Rectal smooth muscle tissue (tissue), 1 donor: ENCODE results near the gene ERBB4.

ENCODE experiments used
- H3K27ac ChIP-seq: one replicate; pipeline ENCODE4 v1.7.0; 2013; ENCODE audit warnings: low read depth, low read length, inconsistent platforms
- H3K27me3 ChIP-seq: one replicate; pipeline ENCODE4 v1.7.0; 2013; ENCODE audit warnings: low read length; ENCODE audit not compliant: control insufficient read depth, insufficient read depth
- H3K36me3 ChIP-seq: one replicate; pipeline ENCODE4 v1.7.0; 2013; ENCODE audit warnings: low read length; ENCODE audit not compliant: control insufficient read depth, insufficient read depth
- H3K4me1 ChIP-seq: one replicate; pipeline ENCODE4 v1.7.0; 2013; ENCODE audit warnings: low read length; ENCODE audit not compliant: control insufficient read depth, insufficient read depth
- H3K4me3 ChIP-seq: one replicate; pipeline ENCODE4 v1.7.0; 2013; ENCODE audit warnings: low read length
- H3K9ac ChIP-seq: one replicate; pipeline ENCODE4 v1.7.0; 2013; ENCODE audit warnings: low read length

ERBB4 gene

GRCh38 chr2:211854832-211855231 lies 683.8 kb downstream of the ERBB4 start:
- H3K36me3 ChIP-seq, result no peaks in the 10 kb centered on the region
- H3K4me3 ChIP-seq, result no peak overlapping the region
- H3K27ac ChIP-seq, result no peak overlapping the region
- no peaks in the 10 kb centered on the region for H3K4me1 ChIP-seq
- H3K9ac ChIP-seq, result no peak overlapping the region
- H3K27me3 ChIP-seq, result no peaks in the 10 kb centered on the region

DNA sequence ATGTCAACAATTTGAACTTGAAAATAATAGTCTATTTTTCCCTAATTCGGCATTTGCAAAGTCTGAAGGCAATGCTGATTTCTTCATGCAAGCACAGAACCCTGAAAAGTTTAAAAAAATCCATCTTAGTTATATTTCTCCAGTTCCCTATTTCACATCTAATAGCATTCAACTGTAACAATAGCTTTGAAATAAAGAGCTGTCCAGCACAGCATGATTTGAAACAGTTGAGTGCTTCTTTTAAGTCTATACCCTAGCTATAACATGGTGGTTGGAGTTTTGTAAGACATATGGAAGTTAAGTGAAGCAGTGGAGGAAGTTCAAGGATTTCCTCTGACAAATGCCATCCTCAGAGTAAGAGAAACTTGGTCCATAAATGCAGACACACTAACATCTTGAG lies 691.9 kb downstream of the ERBB4 start:
- no peaks in the 10 kb centered on the region for H3K36me3 ChIP-seq
- no peaks in the 10 kb centered on the region for H3K27me3 ChIP-seq
- H3K9ac ChIP-seq, result no peak overlapping the region
- H3K4me3 ChIP-seq, result no peak overlapping the region
- H3K27ac ChIP-seq, result no peak overlapping the region
- no peaks in the 10 kb centered on the region for H3K4me1 ChIP-seq

DNA sequence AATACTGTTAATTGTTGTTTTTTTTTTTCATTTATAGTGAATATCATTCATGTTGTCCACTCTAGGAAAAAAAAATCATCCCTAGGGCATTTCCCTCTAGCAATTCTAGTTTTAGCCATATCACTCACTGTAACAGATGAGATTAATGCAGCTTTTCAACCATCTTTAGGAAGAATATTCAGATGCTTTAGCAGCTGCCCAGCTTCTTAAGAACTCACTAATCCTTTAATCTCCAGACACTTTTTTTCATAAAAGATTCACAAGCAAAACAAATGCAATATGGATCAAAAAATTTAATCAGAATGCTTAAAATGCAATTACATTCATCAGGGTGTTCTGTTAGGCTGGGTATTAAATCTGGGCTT lies 692.6 kb downstream of the ERBB4 start:
- no peaks in the 10 kb centered on the region for H3K36me3 ChIP-seq
- no peaks in the 10 kb centered on the region for H3K4me1 ChIP-seq
- H3K27ac ChIP-seq, result no peak overlapping the region
- no peak overlapping the region for H3K9ac ChIP-seq
- H3K27me3 ChIP-seq, result no peaks in the 10 kb centered on the region
- no peak overlapping the region for H3K4me3 ChIP-seq

DNA sequence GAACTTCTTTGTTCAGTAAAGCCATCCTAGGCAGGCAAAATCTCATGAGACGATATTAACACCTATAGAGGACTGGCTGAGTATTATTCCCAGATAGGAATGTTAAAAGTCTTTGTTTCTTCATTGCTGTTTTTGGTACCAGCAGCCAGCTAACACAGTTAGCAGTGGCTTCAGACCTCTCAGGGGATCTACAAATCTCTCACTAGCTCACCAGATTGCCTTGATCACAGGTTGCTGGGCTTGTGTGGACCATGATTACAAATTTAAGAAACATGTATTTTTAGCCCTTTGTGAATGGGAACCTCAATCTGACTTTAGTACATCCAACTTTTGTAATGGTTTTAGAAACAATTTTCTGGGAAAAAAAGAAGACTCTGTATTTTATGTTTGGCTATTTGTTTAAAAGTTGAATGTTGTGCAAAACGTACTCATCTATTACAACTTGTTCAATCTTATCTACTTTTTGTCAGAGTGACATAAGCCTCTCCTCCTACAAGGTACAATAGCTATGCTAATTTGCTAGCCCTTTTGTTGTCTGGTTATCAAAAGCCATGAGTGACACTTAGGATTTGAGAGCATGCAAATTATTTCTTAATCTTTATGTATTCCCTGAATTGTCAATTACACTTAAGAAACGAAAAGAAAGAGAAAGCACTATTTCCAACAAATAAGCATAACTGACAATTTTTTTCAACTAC lies 693.1 kb downstream of the ERBB4 start:
- Histone ChIP-seq H3K4me1 (no peaks in the 10 kb centered on the region), H3K9ac (no peak overlapping the region), H3K27me3 (no peaks in the 10 kb centered on the region), H3K36me3 (no peaks in the 10 kb centered on the region), H3K27ac (no peak overlapping the region), H3K4me3 (no peak overlapping the region)

DNA sequence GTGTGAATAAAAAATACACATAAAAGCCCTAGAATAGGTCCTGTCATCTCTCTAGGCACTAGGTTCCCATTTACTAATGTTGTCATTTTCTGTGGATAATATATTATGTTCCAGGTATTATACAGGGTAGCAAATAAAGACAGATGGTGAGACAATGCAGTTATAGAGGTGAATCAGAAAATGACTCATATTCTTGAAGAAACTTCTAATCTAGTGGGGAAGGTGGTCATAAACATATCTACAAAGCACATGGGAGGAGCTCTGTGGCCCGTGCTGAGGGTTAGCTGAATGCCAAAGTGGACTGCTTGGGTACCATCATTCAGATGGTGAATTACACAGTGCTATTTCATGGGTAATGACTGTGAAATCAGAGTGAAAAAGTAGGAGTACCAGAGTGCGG lies 700.9 kb downstream of the ERBB4 start:
- Histone ChIP-seq H3K36me3 (no peaks in the 10 kb centered on the region), H3K9ac (no peak overlapping the region), H3K27ac (no peak overlapping the region), H3K27me3 (no peaks in the 10 kb centered on the region), H3K4me1 (no peaks in the 10 kb centered on the region), H3K4me3 (no peak overlapping the region)

DNA sequence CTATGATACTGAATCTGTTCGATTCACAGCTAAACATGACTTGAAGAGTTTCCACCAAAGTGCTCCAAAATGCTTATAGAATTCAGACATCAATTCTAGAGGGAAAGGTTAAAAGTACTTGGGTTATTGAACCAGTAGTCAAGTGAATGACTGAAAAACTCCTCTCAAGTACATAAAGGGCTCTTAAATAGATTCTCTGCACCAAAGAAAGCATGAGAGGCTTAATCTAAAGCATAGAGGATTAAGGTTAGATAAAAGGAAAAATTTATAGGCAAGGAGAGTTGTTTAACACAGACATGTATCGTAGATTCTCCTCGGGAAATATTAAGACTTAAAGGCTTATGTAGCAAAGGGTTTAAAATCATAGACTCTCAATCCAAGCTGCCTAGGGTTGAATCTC lies 701.4 kb downstream of the ERBB4 start:
- Histone ChIP-seq H3K27me3 (no peaks in the 10 kb centered on the region), H3K4me3 (no peak overlapping the region), H3K27ac (no peak overlapping the region), H3K9ac (no peak overlapping the region), H3K4me1 (no peaks in the 10 kb centered on the region), H3K36me3 (no peaks in the 10 kb centered on the region)

- Histone ChIP-seq H3K27me3 (no peaks in the 10 kb centered on the region), H3K4me1 (no peaks in the 10 kb centered on the region), H3K27ac (no peak overlapping the region), H3K9ac (no peak overlapping the region), H3K4me3 (no peak overlapping the region), H3K36me3 (no peaks in the 10 kb centered on the region)
Measured at GRCh38 chr2:211836409-211836808, 702.2 kb downstream of the ERBB4 start.

DNA sequence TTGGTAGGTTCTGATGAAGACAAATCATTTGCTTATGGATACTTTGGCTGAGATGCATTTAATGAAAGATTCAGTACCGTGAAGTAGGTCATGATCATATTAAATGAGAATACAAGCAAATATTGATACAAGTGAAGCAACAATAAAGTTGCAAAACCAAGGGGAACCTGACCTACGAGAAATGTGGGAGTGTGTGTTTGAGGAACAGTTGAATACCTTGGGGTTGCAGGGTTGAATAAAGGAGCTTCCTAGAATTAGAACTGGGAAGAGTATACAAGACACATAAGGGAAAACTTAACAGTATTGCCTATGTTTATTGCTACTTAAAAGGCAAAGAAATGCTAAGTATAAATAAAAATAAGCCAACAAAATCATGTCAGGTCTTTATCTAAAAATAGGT lies 702.9 kb downstream of the ERBB4 start:
- Histone ChIP-seq H3K27me3 (no peaks in the 10 kb centered on the region), H3K4me1 (no peaks in the 10 kb centered on the region), H3K9ac (no peak overlapping the region), H3K4me3 (no peak overlapping the region), H3K36me3 (no peaks in the 10 kb centered on the region), H3K27ac (no peak overlapping the region)

DNA sequence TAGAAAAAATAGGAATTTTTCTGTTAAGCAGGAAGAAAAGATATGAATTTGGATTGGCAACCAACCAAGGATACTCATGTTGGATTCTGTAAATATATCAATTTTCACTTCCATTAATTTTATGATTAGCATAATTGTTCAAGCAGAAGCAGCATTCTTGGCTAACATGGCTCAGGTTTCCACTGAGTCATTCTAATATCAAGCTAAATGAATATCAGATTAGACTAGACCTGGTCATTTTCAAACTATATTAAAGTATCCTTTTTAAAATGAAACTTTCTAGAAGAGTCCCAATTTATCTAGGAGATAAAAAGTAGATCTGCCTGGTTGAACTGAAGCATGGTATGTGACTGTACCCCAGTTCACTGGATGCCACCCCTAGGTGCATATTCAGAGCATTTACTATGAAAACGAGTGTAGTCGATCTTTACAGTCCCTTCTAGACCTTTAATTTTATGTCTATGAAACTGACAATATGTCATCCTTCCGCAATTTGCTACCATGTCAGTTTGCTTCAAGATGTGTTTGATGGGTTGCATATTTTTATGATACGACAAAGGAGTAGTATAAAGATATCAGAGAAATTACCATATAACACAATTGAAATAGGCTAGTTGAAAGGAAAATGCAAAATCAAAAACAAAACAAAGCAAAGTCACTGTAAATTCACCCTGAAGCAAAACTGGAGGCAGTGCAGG lies 704.9 kb downstream of the ERBB4 start:
- Histone ChIP-seq H3K36me3 (no peaks in the 10 kb centered on the region), H3K4me3 (no peak overlapping the region), H3K27ac (no peak overlapping the region), H3K4me1 (no peaks in the 10 kb centered on the region), H3K9ac (no peak overlapping the region), H3K27me3 (no peaks in the 10 kb centered on the region)

DNA sequence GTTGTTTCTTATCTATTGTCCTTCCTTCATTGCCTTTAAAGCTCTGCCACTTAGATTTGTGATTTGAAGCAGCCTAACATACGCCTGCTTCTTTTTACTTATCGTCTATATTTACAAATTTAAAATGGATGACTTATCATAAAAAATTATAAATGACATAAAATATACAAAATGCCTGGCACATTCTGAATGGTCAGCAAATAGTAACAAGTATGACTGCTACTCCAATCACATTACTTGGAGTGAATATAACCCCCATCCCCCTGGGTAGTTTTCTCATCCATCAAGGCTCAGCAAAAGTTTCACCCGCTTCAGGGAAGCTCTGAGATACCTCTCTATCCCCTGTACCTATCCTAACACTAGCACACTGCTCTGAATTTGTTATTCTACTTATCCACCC lies 708.9 kb downstream of the ERBB4 start:
- Histone ChIP-seq H3K4me1 (no peaks in the 10 kb centered on the region), H3K9ac (no peak overlapping the region), H3K4me3 (no peak overlapping the region)

DNA sequence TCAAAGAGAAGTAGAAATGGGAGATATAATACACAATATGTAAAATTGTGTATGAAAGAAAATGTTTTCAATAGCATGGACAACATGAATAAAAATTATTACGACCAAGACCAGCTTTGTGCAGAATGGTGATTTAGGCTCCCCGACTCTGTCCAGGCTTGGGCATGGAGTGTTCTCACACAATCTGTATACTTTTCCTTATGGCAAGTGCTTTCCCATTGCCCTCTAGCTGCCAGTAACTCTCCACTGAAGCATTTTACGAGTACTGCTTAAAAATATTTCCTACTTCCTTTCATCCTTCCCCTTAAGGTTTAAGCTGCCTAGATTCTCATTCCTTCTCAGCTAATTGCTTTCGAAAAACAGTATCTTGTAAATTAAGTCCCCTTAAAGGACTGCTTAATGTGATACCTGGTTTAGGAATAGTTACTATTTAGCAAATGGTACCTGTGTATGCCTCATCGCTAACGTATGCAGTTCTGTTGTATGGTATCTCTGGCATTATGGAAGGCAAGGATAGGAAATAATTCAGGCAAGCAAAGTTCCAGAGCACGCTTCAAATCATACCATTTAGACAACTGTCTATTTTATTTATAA lies 714.6 kb downstream of the ERBB4 start:
- Histone ChIP-seq H3K4me1 (no peaks in the 10 kb centered on the region), H3K27ac (no peak overlapping the region), H3K27me3 (no peaks in the 10 kb centered on the region), H3K36me3 (no peaks in the 10 kb centered on the region), H3K9ac (no peak overlapping the region), H3K4me3 (no peak overlapping the region)

More for the DNA sequence above, 708.9 kb downstream of the ERBB4 start:
- Histone ChIP-seq H3K27ac (no peak overlapping the region), H3K36me3 (no peaks in the 10 kb centered on the region), H3K27me3 (no peaks in the 10 kb centered on the region)

GRCh38 chr2:211822686-211823335 lies 715.8 kb downstream of the ERBB4 start:
- no peak overlapping the region for H3K9ac ChIP-seq
- H3K36me3 ChIP-seq, result no peaks in the 10 kb centered on the region

More at GRCh38 chr2:211822686-211823335, 715.8 kb downstream of the ERBB4 start:
- H3K4me1 ChIP-seq, result no peaks in the 10 kb centered on the region
- H3K4me3 ChIP-seq, result no peak overlapping the region
- H3K27ac ChIP-seq, result no peak overlapping the region
- H3K27me3 ChIP-seq, result no peaks in the 10 kb centered on the region
